ENCODE measurements around the gene TCF12.
"Not testable (repeated sequence)": the region's sequence is repeated elsewhere in the genome, so short reads cannot be mapped to it uniquely, and the experiment has no call there.

Gene TCF12

DNA sequence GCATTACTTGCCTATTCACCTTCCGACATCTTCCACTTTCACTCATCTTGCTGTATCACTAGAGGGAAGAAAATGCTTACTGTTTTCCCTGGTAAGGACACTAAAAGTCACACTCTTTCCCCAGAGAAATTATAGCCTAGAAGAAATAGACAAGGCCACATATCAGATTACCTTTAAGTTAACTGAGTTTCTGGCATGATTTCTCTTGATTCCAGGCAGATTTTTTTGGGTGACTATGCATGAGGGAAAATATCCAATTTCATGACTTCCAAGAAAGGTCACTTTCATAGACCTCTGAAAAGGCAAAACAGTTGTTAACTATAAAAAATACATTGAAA, 30.3 kb downstream of the TCF12 start:
- H4K20me1 ChIP-seq (ENCODE audit: insufficient read depth, low read length) = no peaks in the 10 kb centered on the region
- no peak overlapping the region for H3K4me2 ChIP-seq (ENCODE audit: low read length)
- no peaks in the 10 kb centered on the region for H3K27me3 ChIP-seq (ENCODE audit: insufficient read depth, low read length)
- H3F3A ChIP-seq (ENCODE audit: insufficient read depth, low read length) = peaks cover 9% of the 10 kb centered on the region; the same call in 1 of the 2 replicates
- TF ChIP-seq, protein P1, sequence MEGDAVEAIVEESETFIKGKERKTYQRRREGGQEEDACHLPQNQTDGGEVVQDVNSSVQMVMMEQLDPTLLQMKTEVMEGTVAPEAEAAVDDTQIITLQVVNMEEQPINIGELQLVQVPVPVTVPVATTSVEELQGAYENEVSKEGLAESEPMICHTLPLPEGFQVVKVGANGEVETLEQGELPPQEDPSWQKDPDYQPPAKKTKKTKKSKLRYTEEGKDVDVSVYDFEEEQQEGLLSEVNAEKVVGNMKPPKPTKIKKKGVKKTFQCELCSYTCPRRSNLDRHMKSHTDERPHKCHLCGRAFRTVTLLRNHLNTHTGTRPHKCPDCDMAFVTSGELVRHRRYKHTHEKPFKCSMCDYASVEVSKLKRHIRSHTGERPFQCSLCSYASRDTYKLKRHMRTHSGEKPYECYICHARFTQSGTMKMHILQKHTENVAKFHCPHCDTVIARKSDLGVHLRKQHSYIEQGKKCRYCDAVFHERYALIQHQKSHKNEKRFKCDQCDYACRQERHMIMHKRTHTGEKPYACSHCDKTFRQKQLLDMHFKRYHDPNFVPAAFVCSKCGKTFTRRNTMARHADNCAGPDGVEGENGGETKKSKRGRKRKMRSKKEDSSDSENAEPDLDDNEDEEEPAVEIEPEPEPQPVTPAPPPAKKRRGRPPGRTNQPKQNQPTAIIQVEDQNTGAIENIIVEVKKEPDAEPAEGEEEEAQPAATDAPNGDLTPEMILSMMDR (IDR thresholded peaks at IDR 0.05; ENCODE audit: low read length) = no peak
- no peak for TF ChIP-seq EZH2 (IDR thresholded peaks at IDR 0.05; ENCODE audit: borderline replicate concordance, low read length)
- H2AFZ ChIP-seq (ENCODE audit: low read length) = no peak overlapping the region
- no peak overlapping the region for H3K9ac ChIP-seq (ENCODE audit: low read length)
- H3K9me2 ChIP-seq (ENCODE audit: low read depth, low read length) = no peaks in the 10 kb centered on the region
- peaks cover 99% of the 10 kb centered on the region for H3K79me2 ChIP-seq (ENCODE audit: insufficient read depth, low read length)
- peaks cover 73% of the 10 kb centered on the region for H3K36me3 ChIP-seq (ENCODE audit: insufficient read depth, low read length)
- H3K27ac ChIP-seq (ENCODE audit: low read depth, low read length, poor library complexity, severe bottlenecking) = no peak overlapping the region
- no peak overlapping the region for H3K4me3 ChIP-seq (ENCODE audit: low read depth, low read length, poor library complexity, severe bottlenecking)
- peaks cover 9% of the 10 kb centered on the region; the same call in 1 of the 2 replicates for H3K9me3 ChIP-seq (ENCODE audit: low read length)
- peaks cover 4% of the 10 kb centered on the region for H3K4me1 ChIP-seq (ENCODE audit: insufficient read depth, low read length, severe bottlenecking)

DNA sequence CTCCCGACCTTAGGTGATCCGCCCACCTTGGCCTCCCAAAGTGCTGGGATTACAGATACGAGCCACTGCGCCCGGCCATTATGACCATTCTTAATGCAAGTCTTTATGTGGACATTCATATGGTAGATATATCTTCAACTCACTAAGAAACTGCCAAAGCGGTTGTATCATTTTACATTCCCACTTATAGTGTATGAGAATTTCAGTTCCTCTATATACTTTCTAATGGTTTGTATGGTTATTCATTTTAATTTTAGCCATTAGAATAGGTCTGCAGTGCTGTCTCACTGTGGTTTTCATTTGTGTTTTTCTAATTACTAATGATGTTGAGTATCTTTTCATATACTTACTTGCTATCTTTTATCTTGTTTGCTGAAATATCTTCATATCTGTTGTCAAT, 32.5 kb downstream of the TCF12 start:
- no peaks in the 10 kb centered on the region for H3F3A ChIP-seq (ENCODE audit: insufficient read depth, low read length)
- H3K9me2 ChIP-seq (ENCODE audit: low read depth, low read length) = no peaks in the 10 kb centered on the region
- H3K79me2 ChIP-seq (ENCODE audit: insufficient read depth, low read length) = peaks cover 93% of the 10 kb centered on the region
- H3K4me1 ChIP-seq (ENCODE audit: insufficient read depth, low read length, severe bottlenecking) = peaks cover 4% of the 10 kb centered on the region
- no peaks in the 10 kb centered on the region for H3K27me3 ChIP-seq (ENCODE audit: insufficient read depth, low read length)
- TF ChIP-seq EZH2 (IDR thresholded peaks at IDR 0.05; ENCODE audit: borderline replicate concordance, low read length) = no peak
- TF ChIP-seq, protein P1 (IDR thresholded peaks at IDR 0.05; ENCODE audit: low read length) = no peak
- H4K20me1 ChIP-seq (ENCODE audit: insufficient read depth, low read length) = no peaks in the 10 kb centered on the region
- no peak overlapping the region for H3K9ac ChIP-seq (ENCODE audit: low read length)
- H3K4me3 ChIP-seq (ENCODE audit: low read depth, low read length, poor library complexity, severe bottlenecking) = no peak overlapping the region
- no peak overlapping the region for H3K4me2 ChIP-seq (ENCODE audit: low read length)
- peaks cover 55% of the 10 kb centered on the region for H3K36me3 ChIP-seq (ENCODE audit: insufficient read depth, low read length)
- H3K9me3 ChIP-seq (ENCODE audit: low read length) = 0 out of 2 replicates have a peak, but pooled peaks cover under 1% of the 10 kb centered on the region
- no peak overlapping the region for H2AFZ ChIP-seq (ENCODE audit: low read length)
- H3K27ac ChIP-seq (ENCODE audit: low read depth, low read length, poor library complexity, severe bottlenecking) = no peak overlapping the region

DNA sequence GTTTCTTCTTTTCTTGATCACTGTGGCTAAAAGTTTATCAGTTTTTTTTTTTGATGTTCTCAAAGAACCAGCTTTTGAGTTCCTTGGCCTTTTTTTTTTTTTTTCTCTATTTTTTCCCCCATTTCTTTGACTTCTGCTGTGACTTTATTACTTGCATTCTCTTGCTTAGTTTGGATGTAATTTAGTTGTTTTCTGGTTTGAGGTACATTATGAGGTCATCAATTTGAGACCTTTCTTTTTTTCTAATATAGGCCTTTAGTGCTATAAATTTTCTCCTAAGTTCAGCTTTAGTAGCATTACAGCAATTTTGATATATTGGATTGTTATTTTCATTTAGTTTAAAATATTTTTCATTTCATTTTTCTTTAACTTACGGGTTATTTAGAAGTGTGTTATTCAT, 35.3 kb downstream of the TCF12 start:
- TF ChIP-seq, protein P1 (IDR thresholded peaks at IDR 0.05; ENCODE audit: low read length) = no peak
- no peak for TF ChIP-seq EZH2 (IDR thresholded peaks at IDR 0.05; ENCODE audit: borderline replicate concordance, low read length)
- Histone ChIP-seq H3K9ac (ENCODE audit: low read length) (no peak overlapping the region), H3F3A (ENCODE audit: insufficient read depth, low read length) (no peaks in the 10 kb centered on the region), H3K27me3 (ENCODE audit: insufficient read depth, low read length) (no peaks in the 10 kb centered on the region), H3K36me3 (ENCODE audit: insufficient read depth, low read length) (peaks cover 38% of the 10 kb centered on the region), H3K9me3 (ENCODE audit: low read length) (no peaks in the 10 kb centered on the region), H4K20me1 (ENCODE audit: insufficient read depth, low read length) (no peaks in the 10 kb centered on the region), H3K4me3 (ENCODE audit: low read depth, low read length, poor library complexity, severe bottlenecking) (no peak overlapping the region), H3K79me2 (ENCODE audit: insufficient read depth, low read length) (peaks cover 94% of the 10 kb centered on the region), H3K27ac (ENCODE audit: low read depth, low read length, poor library complexity, severe bottlenecking) (no peak overlapping the region), H3K9me2 (ENCODE audit: low read depth, low read length) (no peaks in the 10 kb centered on the region), H3K4me1 (ENCODE audit: insufficient read depth, low read length, severe bottlenecking) (peaks cover 4% of the 10 kb centered on the region), H2AFZ (ENCODE audit: low read length) (no peak overlapping the region), H3K4me2 (ENCODE audit: low read length) (no peak overlapping the region)

DNA sequence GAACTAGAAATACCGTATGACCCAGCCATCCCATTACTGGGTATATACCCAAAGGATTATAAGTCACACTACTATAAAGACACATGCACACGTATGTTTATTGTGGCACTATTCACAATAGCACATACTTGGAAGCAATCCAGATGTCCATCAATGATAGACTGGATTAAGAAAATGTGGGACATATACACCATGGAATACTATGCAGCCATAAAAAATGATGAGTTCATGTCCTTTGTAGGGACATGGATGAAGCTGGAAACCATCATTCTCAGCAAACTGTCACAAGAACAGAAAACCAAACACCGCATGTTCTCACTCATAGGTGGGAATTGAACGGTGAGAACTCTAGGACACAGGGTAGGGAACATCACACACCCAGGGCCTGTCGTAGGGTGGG, 36.6 kb downstream of the TCF12 start:
- not testable (repeated sequence) for H3K9me3 ChIP-seq (ENCODE audit: low read length); H3K27ac ChIP-seq (ENCODE audit: low read depth, low read length, poor library complexity, severe bottlenecking); H3K4me1 ChIP-seq (ENCODE audit: insufficient read depth, low read length, severe bottlenecking); H3K4me2 ChIP-seq (ENCODE audit: low read length); H3F3A ChIP-seq (ENCODE audit: insufficient read depth, low read length); H2AFZ ChIP-seq (ENCODE audit: low read length); H4K20me1 ChIP-seq (ENCODE audit: insufficient read depth, low read length); H3K9me2 ChIP-seq (ENCODE audit: low read depth, low read length); H3K9ac ChIP-seq (ENCODE audit: low read length); H3K4me3 ChIP-seq (ENCODE audit: low read depth, low read length, poor library complexity, severe bottlenecking); H3K27me3 ChIP-seq (ENCODE audit: insufficient read depth, low read length)
- Histone ChIP-seq H3K36me3 (ENCODE audit: insufficient read depth, low read length) (peaks cover 36% of the 10 kb centered on the region), H3K79me2 (ENCODE audit: insufficient read depth, low read length) (peaks cover 94% of the 10 kb centered on the region)
